Stomach (tissue), 19 donors: Measurements from ENCODE around the gene RGL3. TPM values are rescaled to one million over a fixed set of nuclear protein-coding genes. Genes with fewer than 3 reads are reported as not detected.
"Not testable (repeated sequence)": the region's sequence is repeated elsewhere in the genome, so short reads cannot be mapped to it uniquely, and the experiment has no call there.

Experiments used
- DNase-seq, 2 donors: peaks; one replicate each; pipeline versions ENCODE4 v3.0.0 to v3.0.0-alpha.2; 2013 to 2019
- H3K27ac ChIP-seq, 5 donors: fragments of 200-600 bp in 4 of 5; sonication (generic) in 4 of 5; one replicate each; pipeline ENCODE4 v1.5.1; 2013 to 2019; ENCODE audit warnings: mild to moderate bottlenecking in 1 of 5, moderate library complexity in 1 of 5
- H3K27me3 ChIP-seq, 3 donors: fragments of 200-600 bp; sonication (generic); one replicate each; pipeline ENCODE4 v1.5.1; 2017 to 2019; ENCODE audit warnings: mixed run types in 1 of 3
- H3K36me3 ChIP-seq, 4 donors: fragments of 200-600 bp; sonication (generic); 1 replicate in 3 of 4; 2 replicates in 1 of 4; pipeline ENCODE4 v1.5.1; 2016 to 2019
- H3K4me1 ChIP-seq, 4 donors: fragments of 200-600 bp; sonication (generic); one replicate each; pipeline ENCODE4 v1.5.1; 2016 to 2019
- H3K4me3 ChIP-seq, 4 donors: fragments of 200-600 bp; sonication (generic) in 3 of 4; one replicate each; pipeline ENCODE4 v1.5.1; 2016 to 2019; ENCODE audit warnings: mild to moderate bottlenecking in 1 of 4
- H3K9me3 ChIP-seq, 4 donors: fragments of 200-600 bp; sonication (generic); one replicate each; pipeline ENCODE4 v1.5.1; 2016 to 2019
- EP300 ChIP-seq: sonication (generic); formaldehyde crosslinking; IDR thresholded peaks from one replicate; pipeline ENCODE4 v1.6.1; 2017; ENCODE audit warnings: antibody characterized with exemption
- POLR2A ChIP-seq, 4 donors: fragments of 450-650 bp; IDR thresholded peaks; one replicate each; pipeline ENCODE4 v1.6.1; 2016; ENCODE audit warnings: antibody characterized with exemption in 4 of 4, control low read depth in 2 of 4, mild to moderate bottlenecking in 1 of 4, moderate library complexity in 1 of 4
- POLR2AphosphoS5 ChIP-seq, 3 donors: sonication (generic); formaldehyde crosslinking; IDR thresholded peaks; one replicate each; pipeline ENCODE4 v1.6.1; 2016; ENCODE audit warnings: antibody characterized with exemption in 3 of 3
- whole genome bisulfite sequencing, 5 donors: extraction: QIAGEN DNeasy Blood & Tissue Kit in 3 of 5; methylation state at CpG; one replicate each; pipeline versions ENCODE4 v1.1.5 to v1.1.7; 2013 to 2018; 5-methylcytosine and 5-hydroxymethylcytosine counted together
- intact Hi-C: fragments of 100-400 bp; cut with DNase I; formaldehyde crosslinking; loops from one replicate; pipeline ENCODE4 v1.15.1; 2023; ENCODE audit warnings: low total_unique reads
- long read RNA-seq, 10 donors: transcript quantifications; one replicate each; lab custom pipeline, GENCODE V29; 2026
- polyA plus RNA-seq, 3 donors: library from polyadenylated mRNA; stranded (reverse); fragments of 200-250 nt; gene quantifications; one replicate each; pipeline ENCODE4 v1.2.3, GENCODE V29; 2013
- total RNA-seq, 5 donors: library from RNA; depleted of rRNA; stranded (reverse); fragments of >200 nt; gene quantifications; one replicate each; pipeline versions ENCODE4 v1.1.0 to v1.2.3, GENCODE V29; 2014 to 2016
- TF ChIP-seq, protein P1 (sequence below), 7 experiments: fragments of 450-650 bp in 4 of 7; fragments of 200-600 bp in 3 of 7; sonication (generic) in 3 of 7; IDR thresholded peaks; one replicate each; pipeline ENCODE4 v1.5.1; 2016 to 2019; ENCODE audit warnings: antibody characterized with exemption in 7 of 7, control low read depth in 2 of 7, mild to moderate bottlenecking in 1 of 7
- donor health status: healthy with polysubstance abuse.
- donor health status: Bipolar disorder and iron deficiency.
- donor health status: healthy.

RGL3 gene, protein sequence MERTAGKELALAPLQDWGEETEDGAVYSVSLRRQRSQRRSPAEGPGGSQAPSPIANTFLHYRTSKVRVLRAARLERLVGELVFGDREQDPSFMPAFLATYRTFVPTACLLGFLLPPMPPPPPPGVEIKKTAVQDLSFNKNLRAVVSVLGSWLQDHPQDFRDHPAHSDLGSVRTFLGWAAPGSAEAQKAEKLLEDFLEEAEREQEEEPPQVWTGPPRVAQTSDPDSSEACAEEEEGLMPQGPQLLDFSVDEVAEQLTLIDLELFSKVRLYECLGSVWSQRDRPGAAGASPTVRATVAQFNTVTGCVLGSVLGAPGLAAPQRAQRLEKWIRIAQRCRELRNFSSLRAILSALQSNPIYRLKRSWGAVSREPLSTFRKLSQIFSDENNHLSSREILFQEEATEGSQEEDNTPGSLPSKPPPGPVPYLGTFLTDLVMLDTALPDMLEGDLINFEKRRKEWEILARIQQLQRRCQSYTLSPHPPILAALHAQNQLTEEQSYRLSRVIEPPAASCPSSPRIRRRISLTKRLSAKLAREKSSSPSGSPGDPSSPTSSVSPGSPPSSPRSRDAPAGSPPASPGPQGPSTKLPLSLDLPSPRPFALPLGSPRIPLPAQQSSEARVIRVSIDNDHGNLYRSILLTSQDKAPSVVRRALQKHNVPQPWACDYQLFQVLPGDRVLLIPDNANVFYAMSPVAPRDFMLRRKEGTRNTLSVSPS
- total RNA-seq (100 to 1,000 TPM in 3 of 5 donors, 10 to 100 TPM in 2; 22.8 to 454 (median 107) TPM), polyA plus RNA-seq (10 to 100 TPM; 20.6 to 41.2 (median 26.3) TPM)
- long read RNA-seq, donor 1, result 0 reads
- long read RNA-seq, donor 2, partial matches to known transcripts, result 81 of 101 reads
- long read RNA-seq, donor 2, other reads (novel, unspliced or antisense), result 20 of 101 reads
- long read RNA-seq, donor 3, partial matches to known transcripts, result 0 of 1 reads
- long read RNA-seq, donor 3, other reads (novel, unspliced or antisense), result 0 of 1 reads
- long read RNA-seq, donor 4, result 0 reads
- long read RNA-seq, donor 5, result 0 reads
- long read RNA-seq, donor 6, partial matches to known transcripts, result 180 of 217 reads
- long read RNA-seq, donor 6, other reads (novel, unspliced or antisense), result 36 of 217 reads
- long read RNA-seq, donor 7, result 0 reads
- long read RNA-seq, donor 8, partial matches to known transcripts, result 9 of 10 reads
- long read RNA-seq, donor 8, other reads (novel, unspliced or antisense), result 0 of 10 reads
- long read RNA-seq, donor 9, partial matches to known transcripts, result 0 of 2 reads
- long read RNA-seq, donor 9, other reads (novel, unspliced or antisense), result 0 of 2 reads
- long read RNA-seq, donor 10, result 0 reads

DNA sequence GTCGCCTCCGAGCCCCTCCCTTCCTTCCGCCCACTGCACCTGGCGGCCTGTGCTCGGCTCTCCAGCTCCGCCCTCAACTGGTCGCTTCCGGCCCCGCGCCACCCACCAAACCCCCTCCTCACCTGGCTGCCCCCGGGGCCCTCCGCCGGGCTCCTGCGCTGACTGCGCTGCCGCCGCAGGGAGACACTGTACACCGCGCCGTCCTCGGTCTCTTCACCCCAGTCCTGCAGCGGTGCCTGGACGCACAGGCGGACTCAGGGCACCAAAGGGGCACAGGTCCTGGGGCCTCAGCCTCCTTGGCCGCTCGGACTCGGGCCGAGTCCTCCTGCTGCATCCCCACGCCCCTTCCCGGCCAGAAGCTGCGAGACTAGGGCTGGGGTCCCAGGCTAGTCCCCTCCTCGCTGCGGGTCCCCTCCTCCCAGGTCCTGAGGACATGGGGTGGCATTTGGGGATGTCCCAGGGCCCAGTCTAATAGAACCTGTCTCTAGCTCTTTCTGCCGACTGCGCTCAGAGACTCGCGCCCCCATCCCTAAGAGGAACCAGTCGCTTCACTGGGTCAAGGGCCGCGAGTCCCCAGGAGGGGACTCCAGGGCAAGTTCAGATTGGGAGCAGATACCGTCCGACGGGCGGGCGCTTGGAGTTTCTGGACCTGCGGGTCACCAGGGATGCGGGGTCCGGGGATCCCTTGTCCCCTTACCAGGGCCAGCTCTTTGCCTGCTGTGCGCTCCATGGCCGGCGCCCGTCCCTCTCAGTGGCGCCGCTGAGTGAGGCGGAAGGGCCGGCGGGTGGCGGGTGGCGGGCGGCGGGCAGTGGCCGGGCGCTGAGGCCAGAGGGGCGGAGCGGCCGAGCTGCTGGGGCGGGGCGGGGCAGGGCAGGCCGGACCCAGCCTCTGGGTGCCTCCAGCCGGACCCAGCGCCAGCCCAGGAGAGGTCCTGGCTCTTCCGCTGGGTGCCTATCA is at the start of gene RGL3:
Gene RGL3 (minus strand): TSS at position 766 of the 958 bp plus-strand sequence. CDS start 36 bp downstream, at position 730.
- intact Hi-C loops, result no loop called here
- H3K4me1 ChIP-seq, result peaks cover 36 to 60% (median 47%) of the 10 kb centered on the region in 4 donors
- H3K4me3 ChIP-seq, result peak within 1 kb of the TSS; percentile 49 to 75 (median 54)
- H3K9me3 ChIP-seq, result no peaks in the 10 kb centered on the region
- TF ChIP-seq POLR2AphosphoS5 (IDR thresholded peaks at IDR 0.05), result peak in 2 of 3 donors; percentile 16 to 68
- no peak for TF ChIP-seq POLR2A (IDR thresholded peaks at IDR 0.05)
- TF ChIP-seq, protein P1, sequence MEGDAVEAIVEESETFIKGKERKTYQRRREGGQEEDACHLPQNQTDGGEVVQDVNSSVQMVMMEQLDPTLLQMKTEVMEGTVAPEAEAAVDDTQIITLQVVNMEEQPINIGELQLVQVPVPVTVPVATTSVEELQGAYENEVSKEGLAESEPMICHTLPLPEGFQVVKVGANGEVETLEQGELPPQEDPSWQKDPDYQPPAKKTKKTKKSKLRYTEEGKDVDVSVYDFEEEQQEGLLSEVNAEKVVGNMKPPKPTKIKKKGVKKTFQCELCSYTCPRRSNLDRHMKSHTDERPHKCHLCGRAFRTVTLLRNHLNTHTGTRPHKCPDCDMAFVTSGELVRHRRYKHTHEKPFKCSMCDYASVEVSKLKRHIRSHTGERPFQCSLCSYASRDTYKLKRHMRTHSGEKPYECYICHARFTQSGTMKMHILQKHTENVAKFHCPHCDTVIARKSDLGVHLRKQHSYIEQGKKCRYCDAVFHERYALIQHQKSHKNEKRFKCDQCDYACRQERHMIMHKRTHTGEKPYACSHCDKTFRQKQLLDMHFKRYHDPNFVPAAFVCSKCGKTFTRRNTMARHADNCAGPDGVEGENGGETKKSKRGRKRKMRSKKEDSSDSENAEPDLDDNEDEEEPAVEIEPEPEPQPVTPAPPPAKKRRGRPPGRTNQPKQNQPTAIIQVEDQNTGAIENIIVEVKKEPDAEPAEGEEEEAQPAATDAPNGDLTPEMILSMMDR (IDR thresholded peaks at IDR 0.05), result peak in 1 of 7 experiments; percentile 17
- no peak for TF ChIP-seq EP300
- peak within 1 kb of the TSS; percentile 80 to 90 (median 84) for H3K27ac ChIP-seq
- H3K36me3 ChIP-seq, result no peaks in the 10 kb centered on the region
- 1 to 4% (median 2%) methylated on average over 33 to 72 of the region's 72 CpGs for WGBS, 5 donors
- peak; percentile 77 to 89 for DNase-seq
- peaks cover 7 to 76% (median 34%) of the 10 kb centered on the region in 3 donors for H3K27me3 ChIP-seq

DNA sequence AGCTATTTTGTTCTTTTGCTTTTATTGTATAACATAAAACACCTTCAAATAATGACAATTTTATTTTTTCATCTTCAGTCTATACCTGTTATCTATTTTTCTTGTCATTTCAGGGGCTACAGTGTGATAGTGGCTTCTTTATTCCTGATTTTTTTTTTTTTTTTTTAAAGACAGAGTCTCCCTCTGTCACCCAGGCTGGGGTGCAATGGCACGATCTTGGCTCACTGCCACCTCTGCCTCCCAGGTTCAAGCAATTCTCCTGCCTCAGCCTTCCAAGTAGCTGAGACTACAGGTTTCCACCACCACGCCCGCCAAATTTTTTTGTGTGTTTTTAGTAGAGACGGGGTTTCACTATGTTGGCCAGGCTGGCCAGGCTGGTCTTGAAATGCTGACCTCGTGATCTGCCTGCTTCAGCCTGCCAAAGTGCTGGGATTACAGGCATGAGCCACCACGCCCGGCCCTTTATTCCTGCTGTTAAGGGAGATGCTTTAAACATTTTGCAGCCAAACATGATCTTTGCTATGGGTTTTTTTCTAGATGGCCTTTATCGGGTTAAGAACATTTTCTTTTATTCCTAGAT is 49.2 kb upstream of the RGL3 start:
- H3K4me1 ChIP-seq, H3K27ac ChIP-seq, DNase-seq, H3K4me3 ChIP-seq, intact Hi-C loops, H3K9me3 ChIP-seq, H3K36me3 ChIP-seq: not testable (repeated sequence)
- peaks cover 0 to 42% (median 0%) of the 10 kb centered on the region in 3 donors for H3K27me3 ChIP-seq
- WGBS, 5 donors, result 36 to 57% (median 47%) methylated on average over 8 of the region's 8 CpGs

DNA sequence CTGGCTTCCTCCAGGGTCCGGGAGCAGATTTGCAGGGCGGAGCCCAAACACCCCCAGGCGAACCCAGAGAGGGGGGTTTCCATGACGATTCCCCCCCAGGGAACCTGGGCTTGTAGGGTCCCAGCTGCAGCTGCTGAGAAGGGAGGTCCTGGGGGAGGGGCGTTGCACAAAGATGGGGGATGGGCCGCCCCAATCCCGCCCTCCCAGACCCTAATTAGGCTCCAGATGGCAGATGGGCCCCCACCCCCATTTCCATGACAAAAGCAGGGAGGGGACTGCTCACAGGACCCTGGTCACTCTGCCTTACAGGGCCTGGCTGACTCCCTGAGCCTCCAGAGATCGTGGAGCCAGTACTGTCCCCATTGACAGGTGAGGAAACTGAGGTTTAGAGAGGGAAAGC is 46.5 kb upstream of the RGL3 start:
- intact Hi-C loops, result no loop called here
- 39 to 79% (median 50%) methylated on average over 3 to 8 of the region's 8 CpGs for WGBS, 5 donors

More for the DNA sequence above, 46.5 kb upstream of the RGL3 start:
- no peak for TF ChIP-seq EP300
- no peak for TF ChIP-seq POLR2AphosphoS5 (IDR thresholded peaks at IDR 0.05)
- TF ChIP-seq, protein P1 (IDR thresholded peaks at IDR 0.05), result no peak
- TF ChIP-seq POLR2A (IDR thresholded peaks at IDR 0.05), result no peak
- peaks cover 0 to 39% (median 0%) of the 10 kb centered on the region in 3 donors for H3K27me3 ChIP-seq
- DNase-seq, result no peak
- H3K4me3 ChIP-seq, result no peak overlapping the region
- H3K27ac ChIP-seq, result no peak overlapping the region
- no peaks in the 10 kb centered on the region for H3K36me3 ChIP-seq
- H3K9me3 ChIP-seq, result no peaks in the 10 kb centered on the region
- no peaks in the 10 kb centered on the region for H3K4me1 ChIP-seq
